Stimulated activated CD4-positive, alpha-beta T cell treated with anti-CD3 and anti-CD28 coated beads, Interleukin-12 subunit alpha, Interleukin-12 subunit beta, amount 100 ng/mL, for 4 hours (primary cell): Measurements from ENCODE around the gene TBC1D23.

Experiments used
- DNase-seq: peaks from one replicate; pipeline ENCODE4 v3.0.0-alpha.2; 2020

Gene TBC1D23

DNA sequence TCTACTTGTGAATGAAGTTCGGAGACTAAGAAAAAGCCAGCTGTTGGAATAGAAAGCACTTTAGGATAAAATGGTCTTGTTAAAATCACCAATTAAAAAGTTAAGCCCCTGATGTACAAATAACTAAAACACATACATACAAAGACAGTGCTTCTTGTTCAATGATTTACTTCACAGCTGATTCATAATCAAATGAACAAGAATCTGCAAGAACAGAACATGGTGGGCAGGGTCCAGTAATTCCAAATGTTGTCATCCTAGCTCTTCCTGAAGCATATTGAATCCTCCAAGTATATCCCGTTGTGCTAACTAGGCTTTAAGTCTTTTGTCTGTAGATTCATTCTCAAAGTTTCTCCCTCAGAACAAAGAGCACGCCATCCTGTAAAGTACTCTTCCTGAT, 98.2 kb downstream of the TBC1D23 start:
- no peak for DNase-seq

DNA sequence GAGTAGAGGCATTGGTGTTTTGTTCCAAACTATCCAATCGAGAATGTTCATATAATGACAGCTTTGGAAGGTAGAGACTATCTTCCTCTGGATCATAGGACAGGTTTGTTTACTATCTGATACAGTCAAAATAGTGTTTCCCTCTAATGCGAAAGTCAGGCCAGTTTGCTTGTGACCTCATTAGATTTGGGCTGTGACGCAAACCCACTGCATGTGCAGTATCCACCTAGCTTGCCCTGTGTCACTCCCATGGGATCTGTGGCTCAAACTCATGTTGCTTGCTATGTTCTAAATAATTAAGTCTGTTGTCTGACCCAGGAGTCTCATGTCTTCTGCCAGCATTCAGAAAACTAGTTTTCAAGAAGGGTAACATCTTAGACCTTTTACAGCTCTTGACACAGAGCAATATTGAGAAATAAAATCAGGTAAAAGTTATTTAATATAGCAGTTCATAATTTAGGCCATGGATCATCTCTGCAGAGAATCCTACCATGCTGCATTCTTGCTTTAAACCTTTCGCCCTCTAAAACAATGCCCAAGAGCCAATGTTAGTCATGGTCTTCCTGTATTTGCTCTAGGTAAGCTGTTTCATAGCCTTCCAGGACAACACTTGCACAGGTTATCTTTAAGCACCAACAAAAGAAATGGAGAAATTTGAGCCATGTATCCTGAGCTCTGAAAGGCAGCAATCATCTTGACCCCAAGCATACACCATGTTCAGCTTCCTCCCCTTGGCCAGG, 100.1 kb downstream of the TBC1D23 start:
- no peak for DNase-seq

DNA sequence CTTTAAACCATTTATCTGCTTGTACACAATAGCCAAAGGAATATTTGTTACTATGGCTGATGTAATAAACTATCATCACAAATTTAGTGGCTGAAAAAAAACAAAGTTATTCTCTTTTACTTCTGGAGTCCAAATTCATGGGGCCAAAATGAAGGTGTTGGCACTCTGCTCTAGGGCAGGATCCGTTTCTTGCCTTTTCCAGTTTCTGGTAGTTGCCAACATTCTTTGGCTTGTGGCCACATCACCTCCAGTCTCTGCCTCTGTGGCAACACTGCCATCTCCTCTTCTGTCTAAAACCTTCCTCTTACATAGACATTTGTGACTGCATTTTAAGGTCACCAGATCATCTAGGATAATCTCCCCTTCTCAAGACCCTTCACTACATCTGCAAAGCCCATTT, 101.1 kb downstream of the TBC1D23 start:
- DNase-seq, result no peak

DNA sequence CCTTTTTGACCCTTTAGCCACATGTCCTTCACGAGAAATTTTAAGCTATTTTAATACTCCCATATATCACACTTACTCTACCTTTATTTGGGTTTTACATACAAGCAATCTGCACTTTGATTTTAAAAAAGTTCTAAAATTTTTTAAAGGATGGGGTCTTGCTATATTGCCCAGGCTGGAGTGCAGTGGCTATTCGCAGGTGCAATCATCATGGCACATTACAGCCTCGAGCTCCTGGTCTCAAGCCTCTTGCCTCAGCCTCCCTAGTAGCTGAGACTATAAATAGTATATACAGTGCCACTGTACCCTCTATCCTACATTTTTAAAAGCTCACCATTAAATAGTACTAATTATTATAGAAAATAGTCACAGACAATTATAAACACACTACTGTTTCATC, 103.6 kb downstream of the TBC1D23 start:
- no peak for DNase-seq

DNA sequence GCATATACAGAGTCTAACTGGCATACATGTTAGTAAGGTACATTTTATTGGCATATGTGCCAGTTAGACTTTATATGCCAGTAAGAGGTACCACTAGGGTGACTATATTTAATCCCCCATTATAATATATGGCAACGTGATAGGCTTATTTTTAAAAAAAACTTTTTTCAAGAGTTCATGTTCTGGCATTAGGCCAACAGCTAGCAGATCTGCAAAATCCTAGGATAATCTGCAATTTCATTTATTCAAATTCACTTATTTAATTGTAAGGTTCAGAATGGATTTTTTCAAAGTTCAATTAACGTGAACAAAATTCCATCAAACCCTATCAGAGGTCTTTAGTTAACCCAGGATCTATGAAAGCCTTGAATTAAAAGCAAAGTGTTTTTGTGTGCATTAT, 105.6 kb downstream of the TBC1D23 start:
- DNase-seq, result no peak

DNA sequence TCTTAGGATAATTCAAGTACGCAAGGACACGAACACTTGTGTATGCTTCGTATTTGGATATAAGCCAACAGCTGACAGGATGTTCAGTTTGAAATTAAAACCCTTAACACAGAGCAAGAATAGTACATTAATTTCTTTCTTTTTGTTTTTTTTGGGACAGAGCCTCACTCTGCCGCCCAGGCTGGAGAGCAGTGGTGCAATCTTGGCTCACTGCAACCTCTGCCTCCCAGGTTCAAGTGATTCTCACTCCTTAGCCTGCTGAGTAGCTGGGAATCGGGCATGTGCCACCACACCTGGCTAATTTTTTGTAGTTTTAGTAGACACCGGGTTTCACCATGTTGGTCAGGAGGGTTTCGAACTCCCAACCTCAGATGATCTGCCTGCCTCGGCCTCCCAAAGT, 107.6 kb downstream of the TBC1D23 start:
- no peak for DNase-seq

DNA sequence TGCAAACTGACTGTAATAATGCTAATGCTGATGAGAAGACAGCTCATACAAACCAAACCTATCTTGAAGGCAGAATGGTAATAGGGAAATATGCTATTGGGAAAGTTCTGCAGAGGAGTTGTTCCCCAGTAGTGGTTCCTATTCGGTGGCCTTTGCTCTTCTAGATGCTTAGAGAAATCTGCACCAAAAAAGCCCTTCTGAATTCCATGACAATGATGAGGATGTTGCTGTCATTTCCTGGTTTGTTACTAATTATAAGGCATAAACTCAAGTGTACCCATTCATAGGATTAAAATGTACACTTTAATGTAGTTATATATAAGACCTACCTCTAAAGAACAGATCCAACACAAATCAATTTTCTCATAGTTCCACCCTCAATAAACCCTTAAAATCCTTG, 110.0 kb downstream of the TBC1D23 start:
- no peak for DNase-seq

DNA sequence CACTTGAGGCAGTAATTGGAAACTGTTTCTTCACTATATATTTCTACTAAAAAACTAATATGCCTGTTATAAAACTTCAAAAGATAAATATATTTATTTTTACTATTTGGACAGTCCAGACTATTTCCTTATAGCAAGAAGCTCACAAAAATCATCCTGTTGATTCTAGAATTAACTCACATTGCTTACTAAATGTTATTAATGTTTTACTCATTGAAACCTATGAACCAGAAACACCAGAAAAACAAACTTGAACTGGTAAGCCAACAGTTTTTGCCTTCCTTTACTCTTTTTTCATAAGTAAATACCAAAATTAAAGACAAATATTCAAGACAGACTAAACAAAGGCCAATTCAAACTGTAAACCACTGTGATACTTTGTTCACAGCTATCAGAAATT, 113.7 kb downstream of the TBC1D23 start:
- no peak for DNase-seq
